Mesodermal cell (in vitro differentiated cells): ENCODE measurements around the gene TMUB2.
"Not testable (repeated sequence)": the region's sequence is repeated elsewhere in the genome, so short reads cannot be mapped to it uniquely, and the experiment has no call there.

Source experiments
- H3K27ac ChIP-seq: 2 replicates; pipeline ENCODE4 v1.7.0; 2013; ENCODE audit warnings: mild to moderate bottlenecking, low read depth, low read length, moderate library complexity; ENCODE audit not compliant: severe bottlenecking
- H3K36me3 ChIP-seq: 2 replicates; pipeline ENCODE4 v1.7.1; 2013; ENCODE audit warnings: mild to moderate bottlenecking, low read length, moderate library complexity; ENCODE audit not compliant: control insufficient read depth, insufficient read depth
- H3K4me1 ChIP-seq: one replicate; pipeline ENCODE4 v1.7.1; 2013; ENCODE audit warnings: mild to moderate bottlenecking, low read length; ENCODE audit not compliant: insufficient read depth, control insufficient read depth, poor library complexity, severe bottlenecking
- H3K4me3 ChIP-seq: 2 replicates; pipeline ENCODE4 v1.7.0; 2013; ENCODE audit warnings: low read length, control low read depth, mild to moderate bottlenecking; ENCODE audit not compliant: insufficient read depth, poor library complexity, severe bottlenecking; ENCODE audit errors: extremely low read depth
- H3K9me3 ChIP-seq: 2 replicates; pipeline ENCODE4 v1.7.1; 2013; ENCODE audit warnings: mild to moderate bottlenecking, low read length, moderate library complexity; ENCODE audit not compliant: control insufficient read depth
- WGBS, 2 experiments: methylation state at CpG; one replicate each; pipeline ENCODE4 v1.1.5; 2013; ENCODE audit warnings: missing lambda C conversion rate in 2 of 2; ENCODE audit not compliant: insufficient coverage in 2 of 2; 5-methylcytosine and 5-hydroxymethylcytosine counted together

Gene TMUB2

GRCh38 chr17:44221862-44222111, 35.0 kb downstream of the TMUB2 start:
- Histone ChIP-seq H3K27ac (peak overlapping the region; percentile 77), H3K4me1 (peaks cover 8% of the 10 kb centered on the region), H3K9me3 (no peaks in the 10 kb centered on the region), H3K4me3 (peak overlapping the region; percentile 72), H3K36me3 (peaks cover 7% of the 10 kb centered on the region)
- WGBS, 2 experiments = 0% methylated on average over 9 to 13 of the region's 17 CpGs

DNA sequence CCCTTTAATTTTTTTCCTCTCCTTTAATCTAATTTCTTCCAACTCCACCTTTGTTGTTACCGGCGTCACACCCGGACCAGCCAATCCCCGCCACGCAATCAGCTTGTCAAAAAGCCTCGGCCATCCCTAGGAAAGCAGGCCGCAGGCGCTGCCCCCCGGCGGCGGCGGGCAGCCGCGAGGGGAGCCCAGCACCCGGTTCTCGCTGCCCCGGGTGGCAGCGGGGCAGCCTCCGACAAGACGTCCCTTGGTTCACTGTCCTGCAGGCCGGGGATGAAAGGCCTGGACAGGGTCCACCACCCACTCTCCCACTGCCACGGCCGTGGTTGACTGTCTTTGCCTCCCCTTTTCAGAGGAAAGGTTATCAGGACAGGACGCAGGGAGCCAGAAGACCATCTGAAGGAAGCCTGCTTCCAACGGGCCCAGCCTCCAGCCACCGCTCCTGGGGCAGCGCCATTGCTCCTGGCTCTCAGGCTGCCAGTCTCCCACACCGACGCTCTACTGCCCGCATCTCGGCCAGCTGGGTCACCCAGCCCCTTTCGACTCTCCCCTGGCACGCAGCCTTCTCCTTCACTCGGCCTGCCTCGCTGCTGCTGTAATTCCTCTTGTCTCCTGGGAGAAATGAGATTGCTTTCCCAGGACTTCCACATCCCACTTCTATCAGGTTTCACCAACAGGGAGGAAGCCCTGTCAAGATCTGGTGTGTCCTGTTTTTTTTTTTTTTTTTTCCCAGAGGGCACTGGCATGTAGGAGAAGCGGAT, 35.5 kb downstream of the TMUB2 start:
- Histone ChIP-seq H3K9me3 (no peaks in the 10 kb centered on the region), H3K27ac (peak overlapping the region; percentile 77), H3K36me3 (peaks cover 2% of the 10 kb centered on the region), H3K4me1 (peaks cover 8% of the 10 kb centered on the region), H3K4me3 (peak overlapping the region; percentile 72)
- WGBS, 2 experiments = 2 to 3% methylated on average over 31 to 34 of the region's 36 CpGs

- no peak overlapping the region for H3K4me3 ChIP-seq
- no peaks in the 10 kb centered on the region for H3K9me3 ChIP-seq
- H3K36me3 ChIP-seq = no peaks in the 10 kb centered on the region
- H3K27ac ChIP-seq = no peak overlapping the region
- 86 to 93% methylated on average over 4 to 6 of the region's 7 CpGs for WGBS, 2 experiments
- H3K4me1 ChIP-seq = no peaks in the 10 kb centered on the region
Observed at GRCh38 chr17:44223541-44224071, 36.8 kb downstream of the TMUB2 start.

- no peaks in the 10 kb centered on the region for H3K4me1 ChIP-seq
- 90 to 92% methylated on average over 6 of the region's 6 CpGs for WGBS, 2 experiments
- H3K27ac ChIP-seq = no peak overlapping the region
- H3K4me3 ChIP-seq = no peak overlapping the region
- H3K36me3 ChIP-seq = no peaks in the 10 kb centered on the region
- no peaks in the 10 kb centered on the region for H3K9me3 ChIP-seq
Observed at GRCh38 chr17:44229090-44229489, 42.3 kb downstream of the TMUB2 start.

- H3K9me3 ChIP-seq = no peaks in the 10 kb centered on the region
- H3K4me3 ChIP-seq = no peak overlapping the region
- H3K27ac ChIP-seq = no peak overlapping the region
- no peaks in the 10 kb centered on the region for H3K4me1 ChIP-seq
- no peaks in the 10 kb centered on the region for H3K36me3 ChIP-seq
- WGBS, 2 experiments = 84 to 94% methylated on average over 8 to 9 of the region's 9 CpGs
Observed at GRCh38 chr17:44230140-44230539, 43.4 kb downstream of the TMUB2 start.

DNA sequence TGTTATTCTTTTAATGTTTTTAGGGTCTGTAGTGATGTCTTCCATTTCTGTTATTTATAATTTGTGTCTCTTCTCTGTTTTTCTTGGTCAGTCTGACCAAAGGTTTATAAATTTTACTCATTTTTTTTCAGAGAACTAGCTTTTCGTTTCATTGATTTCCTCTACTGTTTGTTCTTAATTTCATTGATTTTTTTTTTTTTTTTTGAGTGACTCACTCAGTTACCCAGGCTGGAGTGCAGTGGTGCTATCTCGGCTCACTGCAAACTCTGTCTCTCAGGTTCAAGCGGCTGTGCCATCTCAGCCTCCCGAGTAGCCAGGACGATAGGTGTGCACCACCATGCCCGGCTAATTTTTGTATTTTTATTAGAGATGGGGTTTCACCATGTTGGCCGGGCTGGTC, 45.3 kb downstream of the TMUB2 start:
- no peaks in the 10 kb centered on the region for H3K9me3 ChIP-seq
- no peak overlapping the region for H3K4me3 ChIP-seq
- 96 to 100% methylated on average over 2 to 3 of the region's 7 CpGs for WGBS, 2 experiments
- H3K4me1 ChIP-seq = no peaks in the 10 kb centered on the region
- no peaks in the 10 kb centered on the region for H3K36me3 ChIP-seq
- H3K27ac ChIP-seq = no peak overlapping the region

GRCh38 chr17:44233582-44233981, 46.8 kb downstream of the TMUB2 start:
- Histone ChIP-seq H3K4me1 (no peaks in the 10 kb centered on the region), H3K36me3 (no peaks in the 10 kb centered on the region), H3K4me3 (no peak overlapping the region), H3K9me3 (no peaks in the 10 kb centered on the region), H3K27ac (no peak overlapping the region)
- 88% methylated on average over 3 of the region's 5 CpGs; no CpG with 5 or more reads in 1 of the 2 experiments for WGBS, 2 experiments

GRCh38 chr17:44235583-44235936, 48.8 kb downstream of the TMUB2 start:
- Histone ChIP-seq H3K27ac (no peak overlapping the region), H3K9me3 (no peaks in the 10 kb centered on the region), H3K4me3 (no peak overlapping the region), H3K4me1 (no peaks in the 10 kb centered on the region), H3K36me3 (no peaks in the 10 kb centered on the region)
- 68 to 70% methylated on average over 4 to 5 of the region's 5 CpGs for WGBS, 2 experiments

- no peaks in the 10 kb centered on the region for H3K36me3 ChIP-seq
- H3K9me3 ChIP-seq = no peaks in the 10 kb centered on the region
- no peak overlapping the region for H3K27ac ChIP-seq
- WGBS, 2 experiments = 86 to 90% methylated on average over 2 to 3 of the region's 5 CpGs
- H3K4me1 ChIP-seq = no peaks in the 10 kb centered on the region
- no peak overlapping the region for H3K4me3 ChIP-seq
Observed at GRCh38 chr17:44236444-44236991, 49.7 kb downstream of the TMUB2 start.

DNA sequence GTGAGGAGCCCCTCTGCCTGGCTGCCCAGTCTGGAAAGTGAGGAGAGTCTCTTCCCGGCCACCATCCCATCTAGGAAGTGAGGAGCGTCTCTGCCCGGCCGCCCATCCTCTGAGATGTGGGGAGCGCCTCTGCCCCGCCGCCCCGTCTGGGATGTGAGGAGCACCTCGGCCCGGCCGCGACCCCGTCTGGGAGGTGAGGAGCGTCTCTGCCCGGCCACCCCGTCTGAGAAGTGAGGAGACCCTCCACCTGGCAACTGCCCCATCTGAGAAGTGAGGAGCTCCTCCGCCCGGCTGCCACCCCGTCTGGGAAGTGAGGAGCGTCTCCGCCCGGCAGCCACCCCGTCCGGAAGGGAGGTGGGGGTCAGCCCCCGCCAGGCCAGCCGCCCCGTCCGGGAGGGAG, 51.1 kb downstream of the TMUB2 start:
- 73 to 99% methylated on average over 3 to 10 of the region's 28 CpGs for WGBS, 2 experiments

DNA sequence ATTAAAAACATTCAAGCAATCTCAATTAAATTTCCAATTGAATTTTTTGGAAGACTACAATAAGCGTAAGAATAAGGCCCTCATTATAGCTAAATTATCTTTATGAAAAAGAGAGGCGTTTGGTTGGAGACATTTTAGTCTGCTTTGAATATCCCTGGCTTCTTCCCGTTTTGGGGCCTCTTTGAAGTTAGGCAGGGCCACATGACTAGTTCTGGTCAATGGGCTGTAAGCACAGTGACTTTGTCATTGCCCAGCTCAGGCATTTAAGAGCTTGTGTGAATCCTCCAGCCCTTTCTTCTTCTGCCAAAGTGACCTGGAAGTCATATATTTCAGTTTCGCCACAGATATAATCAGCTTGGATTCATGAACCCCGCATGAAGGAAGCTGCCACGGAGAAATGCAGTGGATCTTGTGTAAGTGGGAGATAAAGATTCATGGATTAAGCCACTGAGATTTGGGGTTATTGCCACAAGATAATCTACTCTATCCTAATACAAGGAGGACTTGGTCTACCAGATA, 54.4 kb downstream of the TMUB2 start:
- 38 to 60% methylated on average over 1 to 2 of the region's 6 CpGs for WGBS, 2 experiments
- no peaks in the 10 kb centered on the region for H3K4me1 ChIP-seq
- H3K4me3 ChIP-seq = no peak overlapping the region
- H3K36me3 ChIP-seq = no peaks in the 10 kb centered on the region
- no peaks in the 10 kb centered on the region for H3K9me3 ChIP-seq
- H3K27ac ChIP-seq = no peak overlapping the region

More for the DNA sequence above, 51.1 kb downstream of the TMUB2 start:
- not testable (repeated sequence) for H3K36me3 ChIP-seq, H3K9me3 ChIP-seq, H3K4me3 ChIP-seq, H3K27ac ChIP-seq, H3K4me1 ChIP-seq
